ENCODE results near the gene HNRNPUL1. TPM values are rescaled to one million over a fixed set of nuclear protein-coding genes. Genes with fewer than 3 reads are reported as not detected.

Gene HNRNPUL1
- total and polyA plus RNA-seq, 2 donors (not counting 3 experiments of a cell fraction or from before 2014, with no cell fraction given): 83.2 to 261 TPM

DNA sequence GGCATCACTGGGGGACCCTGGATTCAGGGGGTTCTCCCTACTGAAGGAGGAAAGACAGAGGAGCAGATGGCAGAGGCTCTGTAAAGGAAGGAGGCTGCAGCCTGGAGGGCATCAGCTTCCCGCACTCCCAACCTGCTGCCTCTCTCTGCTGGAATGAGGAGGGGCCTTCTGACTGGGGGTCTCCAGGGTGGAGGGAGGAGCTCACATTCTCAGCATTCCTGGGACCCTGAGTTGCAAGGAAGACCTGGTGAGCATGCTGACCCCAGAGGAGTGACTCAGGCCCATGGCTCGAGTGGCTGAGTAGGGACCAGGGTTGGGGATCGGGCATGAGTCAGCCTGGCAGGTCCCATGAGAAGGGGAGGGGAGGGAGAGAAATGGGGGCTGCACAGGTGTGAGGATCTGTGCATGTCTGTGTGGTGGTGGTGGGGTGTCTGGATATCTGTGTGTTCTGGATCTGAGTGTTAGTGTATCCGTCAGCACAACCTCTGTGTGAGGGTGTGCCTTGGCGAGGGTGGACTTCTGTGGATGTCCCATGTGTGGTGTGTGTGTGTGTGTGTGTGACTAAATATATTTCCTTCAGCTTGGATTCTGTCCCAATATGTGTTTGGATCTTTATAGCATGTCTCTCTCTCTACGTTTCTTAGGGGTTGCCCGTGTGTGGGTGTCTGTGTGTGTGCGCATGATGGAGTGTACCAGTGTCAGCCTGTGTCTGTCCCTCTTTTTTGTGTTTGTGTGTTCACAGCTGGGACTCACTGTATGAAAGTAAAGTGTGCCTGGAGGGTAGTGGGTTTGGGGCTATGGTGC lies 40.5 kb upstream of the HNRNPUL1 start:
- TF ChIP-seq FOS (IDR thresholded peaks at IDR 0.05; ENCODE audit: borderline replicate concordance, insufficient read depth, low read length) (peak; percentile 100), MYC (IDR thresholded peaks at IDR 0.05; ENCODE audit: low read depth, low read length) (peak; percentile 84), JUN (IDR thresholded peaks at IDR 0.05; ENCODE audit: borderline replicate concordance, insufficient read depth, insufficient read length, low read depth) (peak; percentile 75), POLR2AphosphoS5 (IDR thresholded peaks at IDR 0.05; ENCODE audit: insufficient read depth, low read depth, low read length) (peak; percentile 98), EZH2 (IDR thresholded peaks at IDR 0.05; ENCODE audit: borderline replicate concordance, low read depth, low read length, severe bottlenecking) (no peak), POLR2A (IDR thresholded peaks at IDR 0.05; ENCODE audit: low read depth, low read length) (peak; percentile 90), GATA2 (IDR thresholded peaks at IDR 0.05; ENCODE audit: insufficient read depth, insufficient read length, low read depth, low read length) (no peak)
- TF ChIP-seq, protein P1, sequence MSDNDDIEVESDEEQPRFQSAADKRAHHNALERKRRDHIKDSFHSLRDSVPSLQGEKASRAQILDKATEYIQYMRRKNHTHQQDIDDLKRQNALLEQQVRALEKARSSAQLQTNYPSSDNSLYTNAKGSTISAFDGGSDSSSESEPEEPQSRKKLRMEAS (IDR thresholded peaks at IDR 0.05; ENCODE audit: insufficient read depth, insufficient read length): no peak
- TF ChIP-seq, protein P2, sequence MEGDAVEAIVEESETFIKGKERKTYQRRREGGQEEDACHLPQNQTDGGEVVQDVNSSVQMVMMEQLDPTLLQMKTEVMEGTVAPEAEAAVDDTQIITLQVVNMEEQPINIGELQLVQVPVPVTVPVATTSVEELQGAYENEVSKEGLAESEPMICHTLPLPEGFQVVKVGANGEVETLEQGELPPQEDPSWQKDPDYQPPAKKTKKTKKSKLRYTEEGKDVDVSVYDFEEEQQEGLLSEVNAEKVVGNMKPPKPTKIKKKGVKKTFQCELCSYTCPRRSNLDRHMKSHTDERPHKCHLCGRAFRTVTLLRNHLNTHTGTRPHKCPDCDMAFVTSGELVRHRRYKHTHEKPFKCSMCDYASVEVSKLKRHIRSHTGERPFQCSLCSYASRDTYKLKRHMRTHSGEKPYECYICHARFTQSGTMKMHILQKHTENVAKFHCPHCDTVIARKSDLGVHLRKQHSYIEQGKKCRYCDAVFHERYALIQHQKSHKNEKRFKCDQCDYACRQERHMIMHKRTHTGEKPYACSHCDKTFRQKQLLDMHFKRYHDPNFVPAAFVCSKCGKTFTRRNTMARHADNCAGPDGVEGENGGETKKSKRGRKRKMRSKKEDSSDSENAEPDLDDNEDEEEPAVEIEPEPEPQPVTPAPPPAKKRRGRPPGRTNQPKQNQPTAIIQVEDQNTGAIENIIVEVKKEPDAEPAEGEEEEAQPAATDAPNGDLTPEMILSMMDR (IDR thresholded peaks at IDR 0.05; ENCODE audit: extremely low read depth in 1 of 2, insufficient read depth in 1 of 2, low read depth in 1 of 2, low read length in 2 of 2): no peak
- Histone ChIP-seq H3K9ac (replicated peaks; ENCODE audit: extremely low read depth, insufficient read depth, low read length) (peak overlapping the region; percentile 37), H4K20me1 (replicated peaks; ENCODE audit: control insufficient read depth, extremely low read depth, insufficient read depth, low read length) (no peaks in the 10 kb centered on the region), H3K4me2 (ENCODE audit: insufficient read depth, low read length) (peak overlapping the region; percentile 68), H3K27me3 (ENCODE audit: control insufficient read depth in 2 of 2, insufficient read depth in 2 of 2, low read length in 2 of 2) (no peaks in the 10 kb centered on the region), H3K27ac (ENCODE audit: insufficient read depth, low read depth, low read length) (peak overlapping the region; percentile 76), H3K4me3 (replicated peaks in 1 of 3; ENCODE audit: insufficient read depth in 1 of 3, low read depth in 1 of 3, low read length in 3 of 3) (peak overlapping the region in 1 of 3 experiments; percentile 5), H3K4me1 (ENCODE audit: control insufficient read depth, extremely low read depth, insufficient read depth, low read length) (peaks cover 55% of the 10 kb centered on the region), H3K9me3 (replicated peaks; ENCODE audit: control insufficient read depth, insufficient read depth, low read length) (no peaks in the 10 kb centered on the region), H2AFZ (ENCODE audit: low read depth, low read length) (no peak overlapping the region), H3K9me1 (replicated peaks; ENCODE audit: control insufficient read depth, extremely low read depth, insufficient read depth, low read length) (no peaks in the 10 kb centered on the region), H3K79me2 (ENCODE audit: control insufficient read depth, insufficient read depth, low read length) (peaks cover 63% of the 10 kb centered on the region), H3K36me3 (ENCODE audit: control insufficient read depth in 2 of 2, extremely low read depth in 1 of 2, insufficient read depth in 2 of 2, low read length in 2 of 2) (peaks cover 2 to 6% of the 10 kb centered on the region in 2 experiments)
- POLR2A ChIA-PET: no interaction called here
- intact Hi-C loops (cut with micrococcal nuclease) (loop anchor here (2.0 to 5.0 kb wide), 3 partner anchors 19 to 99 kb away; no protein-coding TSS in a partner anchor), dilution Hi-C loops (cut with MboI; ENCODE audit: extremely low pct_ligation_motif_present, low sequenced_read_pairs) (no loop called here)
- peak; percentile 83 for DNase-seq (ENCODE audit: low read depth, low spot score)
- CTCF ChIA-PET: interaction anchor here (1.1 to 4.0 kb wide), 3 partner anchors 9 to 39 kb away, joined by 3 to 33 read pairs (median 29); partner anchors contain the start of gene HNRNPUL1
- TSS peak; percentile 4 for BruUV-seq (replicated peaks)
- FAIRE-seq: peak; percentile 95

Data from endothelial cell of umbilical vein (primary cell).